ENCODE measurements around the gene RNF208.

The RNF208 gene

GRCh38 chr9:137172901-137173795, 48.9 kb downstream of the RNF208 start:
- no peak for FAIRE-seq

- FAIRE-seq, result no peak
Observed at GRCh38 chr9:137171149-137171900, 50.7 kb downstream of the RNF208 start.

GRCh38 chr9:137170486-137171148, 51.4 kb downstream of the RNF208 start:
- FAIRE-seq, result no peak

Data from colon (tissue), 2 donors.